H1 (cell line): Measurements from ENCODE around the gene LRRC4. TPM values are rescaled to one million over a fixed set of nuclear protein-coding genes. Genes with fewer than 3 reads are reported as not detected.

Experiments used
- CTCF ChIA-PET: fragments of 300-600 bp; sonication (Branson Sonifier 250); formaldehyde crosslinking; loops from one replicate; lab custom pipeline; 2021; ENCODE audit not compliant: partially characterized antibody; lab: Charles Lee
- POLR2A ChIA-PET: fragments of 300-600 bp; sonication (Branson Sonifier 250); formaldehyde crosslinking; loops from one replicate; lab custom pipeline; 2021; ENCODE audit warnings: inconsistent platforms; ENCODE audit not compliant: partially characterized antibody; lab: Charles Lee
- DNase-seq, 2 experiments: peaks; one replicate each; pipeline versions ENCODE4 v3.0.0 to v3.0.0-alpha.2; 2010 to 2022; ENCODE audit warnings: low spot score in 2 of 2, low read depth in 1 of 2, mixed read lengths in 1 of 2
- FAIRE-seq: peaks from 2 replicates; lab custom pipeline; 2011; peaks lifted over from hg19 to GRCh38; lab: Jason Lieb, UNC
- H2AFZ ChIP-seq: 2 replicates; pipeline ENCODE4 v1.8.1; 2012; ENCODE audit warnings: low read length, inconsistent platforms
- H2AK5ac ChIP-seq: 2 replicates; pipeline ENCODE4 v1.6.1; 2013; ENCODE audit warnings: low read depth, low read length
- H2BK120ac ChIP-seq: replicated peaks from 2 replicates; pipeline ENCODE3; 2013; ENCODE audit warnings: low read depth, low read length, inconsistent platforms
- H2BK12ac ChIP-seq: 2 replicates; pipeline ENCODE4 v1.6.1; 2013; ENCODE audit warnings: low read depth, low read length
- H2BK15ac ChIP-seq: 2 replicates; pipeline ENCODE4 v1.6.1; 2013; ENCODE audit warnings: low read length
- H2BK20ac ChIP-seq: 2 replicates; pipeline ENCODE4 v1.6.1; 2013; ENCODE audit warnings: low read length
- H2BK5ac ChIP-seq: 2 replicates; pipeline ENCODE4 v1.6.1; 2013; ENCODE audit warnings: low read depth, low read length
- H3K14ac ChIP-seq: 2 replicates; pipeline ENCODE4 v1.6.1; 2013; ENCODE audit warnings: inconsistent platforms; ENCODE audit not compliant: insufficient read length
- H3K18ac ChIP-seq: 2 replicates; pipeline ENCODE4 v1.6.1; 2013; ENCODE audit warnings: low read length; ENCODE audit errors: extremely low read depth
- H3K23ac ChIP-seq: 2 replicates; pipeline ENCODE4 v1.6.1; 2013; ENCODE audit warnings: inconsistent platforms; ENCODE audit not compliant: insufficient read length
- H3K23me2 ChIP-seq: 2 replicates; pipeline ENCODE4 v1.6.1; 2013; ENCODE audit warnings: low read depth, low read length
- H3K27ac ChIP-seq: 2 replicates; pipeline ENCODE4 v1.6.1; 2011; ENCODE audit warnings: low read depth, low read length, inconsistent platforms
- H3K27me3 ChIP-seq, 4 experiments: replicated peaks in 1 of 4; 1 replicate in 1 of 4; 2 replicates in 3 of 4; pipeline versions ENCODE4 v1.6.1 to v1.8.1; 2011 to 2013; ENCODE audit warnings: low read length in 3 of 4, mild to moderate bottlenecking in 3 of 4, inconsistent platforms in 2 of 4, mixed read lengths in 2 of 4, moderate library complexity in 1 of 4; ENCODE audit not compliant: control insufficient read depth in 3 of 4, insufficient read depth in 3 of 4; ENCODE audit errors: extremely low read depth in 1 of 4
- H3K36me3 ChIP-seq, 4 experiments: 2 replicates each; pipeline versions ENCODE4 v1.6.1 to v1.8.1; 2011 to 2013; ENCODE audit warnings: mild to moderate bottlenecking in 4 of 4, low read length in 3 of 4, moderate library complexity in 2 of 4, control low read depth in 1 of 4, inconsistent platforms in 1 of 4; ENCODE audit not compliant: insufficient read depth in 4 of 4, control insufficient read depth in 2 of 4
- H3K4ac ChIP-seq: replicated peaks from 2 replicates; pipeline ENCODE3; 2013; ENCODE audit warnings: low read length, low read depth, mixed read lengths, inconsistent platforms; ENCODE audit not compliant: insufficient read length
- H3K4me1 ChIP-seq, 4 experiments: replicated peaks in 1 of 4; 1 replicate in 1 of 4; 2 replicates in 3 of 4; pipeline versions ENCODE4 v1.6.1 to v1.8.1; 2011 to 2013; ENCODE audit warnings: low read length in 3 of 4, inconsistent platforms in 2 of 4, mixed read lengths in 1 of 4; ENCODE audit not compliant: insufficient read depth in 4 of 4, control insufficient read depth in 3 of 4
- H3K4me2 ChIP-seq, 2 experiments: 2 replicates each; pipeline versions ENCODE4 v1.6.1 to v1.8.1; 2011 to 2013; ENCODE audit warnings: low read depth in 2 of 2, low read length in 2 of 2, control low read depth in 1 of 2, inconsistent platforms in 1 of 2, mild to moderate bottlenecking in 1 of 2; ENCODE audit not compliant: insufficient read depth in 1 of 2
- H3K4me3 ChIP-seq, 4 experiments: fragments of 200-600, 300-600 bp in 1 of 4; sonication (generic), shearing (Covaris generic), sonication (Bioruptor Twin) in 1 of 4; 2 replicates each; pipeline versions ENCODE4 v1.5.1 to v1.8.1; 2011 to 2016; ENCODE audit warnings: low read length in 4 of 4, low read depth in 3 of 4, control low read depth in 2 of 4, inconsistent platforms in 2 of 4, mild to moderate bottlenecking in 2 of 4, mixed read lengths in 1 of 4, moderate library complexity in 1 of 4; ENCODE audit not compliant: insufficient read depth in 2 of 4; ENCODE audit errors: extremely low read depth in 1 of 4
- H3K56ac ChIP-seq: replicated peaks from 2 replicates; pipeline ENCODE3; 2013; ENCODE audit warnings: low read depth, mild to moderate bottlenecking, mixed read lengths, low read length, inconsistent platforms; ENCODE audit not compliant: insufficient read length
- H3K79me1 ChIP-seq: 2 replicates; pipeline ENCODE4 v1.6.1; 2013; ENCODE audit warnings: low read depth, low read length, control low read depth
- H3K79me2 ChIP-seq, 2 experiments: 2 replicates each; pipeline versions ENCODE4 v1.6.1 to v1.8.1; 2012 to 2013; ENCODE audit warnings: low read length in 2 of 2, mild to moderate bottlenecking in 2 of 2, inconsistent platforms in 1 of 2; ENCODE audit not compliant: insufficient read depth in 2 of 2, control insufficient read depth in 1 of 2
- H3K9ac ChIP-seq, 4 experiments: replicated peaks in 1 of 4; 1 replicate in 1 of 4; 2 replicates in 3 of 4; pipeline versions ENCODE4 v1.6.1 to v1.8.1; 2011 to 2013; ENCODE audit warnings: low read depth in 3 of 4, low read length in 3 of 4, control low read depth in 2 of 4, mild to moderate bottlenecking in 2 of 4, moderate library complexity in 2 of 4, inconsistent platforms in 1 of 4; ENCODE audit errors: extremely low read depth in 1 of 4
- H3K9me3 ChIP-seq, 2 experiments: 2 replicates each; pipeline versions ENCODE4 v1.6.1 to v1.8.1; 2012 to 2013; ENCODE audit warnings: mild to moderate bottlenecking in 2 of 2, moderate library complexity in 2 of 2, control low read depth in 1 of 2, inconsistent platforms in 1 of 2, low read depth in 1 of 2, low read length in 1 of 2, mixed read lengths in 1 of 2; ENCODE audit not compliant: insufficient read depth in 2 of 2
- H4K20me1 ChIP-seq, 2 experiments: replicated peaks in 1 of 2; 2 replicates each; pipeline versions ENCODE3 to v1.8.1; 2011 to 2013; ENCODE audit warnings: inconsistent platforms in 2 of 2, low read length in 2 of 2, mild to moderate bottlenecking in 1 of 2; ENCODE audit not compliant: insufficient read depth in 2 of 2, control insufficient read depth in 1 of 2
- H4K5ac ChIP-seq: 2 replicates; pipeline ENCODE4 v1.6.1; 2013; ENCODE audit warnings: low read length, low read depth, mixed read lengths, inconsistent platforms; ENCODE audit not compliant: insufficient read length
- H4K8ac ChIP-seq: 2 replicates; pipeline ENCODE4 v1.8.0; 2013; ENCODE audit warnings: mild to moderate bottlenecking, moderate library complexity, low read length, inconsistent platforms; ENCODE audit not compliant: insufficient read depth; ENCODE audit errors: extremely low read depth
- H4K91ac ChIP-seq: replicated peaks from 2 replicates; pipeline ENCODE3; 2013; ENCODE audit warnings: low read length, mixed read lengths, inconsistent platforms; ENCODE audit not compliant: insufficient read length
- BACH1 ChIP-seq: IDR thresholded peaks from 2 replicates; pipeline ENCODE4 v1.6.1; 2012; ENCODE audit warnings: low read length, improper control_type of control experiment
- GABPA ChIP-seq: IDR thresholded peaks from 2 replicates; pipeline ENCODE4 v1.6.1; 2011; ENCODE audit warnings: mild to moderate bottlenecking, low read length, moderate library complexity, borderline replicate concordance; ENCODE audit not compliant: insufficient read depth
- RXRA ChIP-seq: IDR thresholded peaks from 2 replicates; pipeline ENCODE4 v1.6.1; 2011; ENCODE audit warnings: low read depth, mild to moderate bottlenecking, low read length, moderate library complexity; ENCODE audit not compliant: insufficient read depth
- SP2 ChIP-seq: IDR thresholded peaks from 2 replicates; pipeline ENCODE4 v1.6.1; 2012; ENCODE audit warnings: mild to moderate bottlenecking, low read length, inconsistent platforms
- ZNF274 ChIP-seq: IDR thresholded peaks from 2 replicates; pipeline ENCODE4 v1.7.0; 2012; ENCODE audit warnings: low read length, borderline replicate concordance; ENCODE audit errors: extremely low read depth
- WGBS, 2 experiments: shearing (Covaris generic) in 1 of 2; methylation state at CpG; one replicate each; pipeline versions ENCODE4 v1.1.6 to v1.1.7; 2013 to 2015; ENCODE audit warnings: low lambda C conversion rate in 2 of 2, mixed read lengths in 2 of 2, inconsistent platforms in 1 of 2, low coverage in 1 of 2, missing lambda C conversion rate in 1 of 2; ENCODE audit not compliant: insufficient replicate concordance in 2 of 2, insufficient coverage in 1 of 2, insufficient read length in 1 of 2; ENCODE audit errors: extremely low coverage in 1 of 2, missing lambda C conversion rate in 1 of 2; 5-methylcytosine and 5-hydroxymethylcytosine counted together
- polyA plus RNA-seq, 7 experiments: library from polyadenylated mRNA; depleted of rRNA in 3 of 7; stranded (reverse) in 5 of 7; unstranded in 2 of 7; fragments of >200 nt in 5 of 7; fragments of 200-250 nt in 2 of 7; gene quantifications; 1 replicate in 5 of 7; 2 replicates in 1 of 7; 4 replicates in 1 of 7; pipeline versions ENCODE4 v1.2.1 to v1.2.3, GENCODE V29; 2011 to 2013; ENCODE audit warnings: missing spikeins in 2 of 7, mixed read lengths in 2 of 7
- total RNA-seq: library from RNA; stranded (reverse); fragmentation: NEBNext Ultra II Directional; extraction: Animal tissue kit (Norgen Biotek cat#: 25700); gene quantifications from 2 replicates; pipeline ENCODE4 v1.2.1, GENCODE V29; 2021

LRRC4 gene
- total and polyA plus RNA-seq, 2 of the 8 experiments (the other 6 are each of a cell fraction or from before 2014, with no cell fraction given), result 13.4 to 16.4 TPM

GRCh38 chr7:128000854-128001265 lies 30.4 kb downstream of the LRRC4 start:
- ChIA-PET POLR2A (no interaction called here), CTCF (interaction anchor here (0.8 to 1.6 kb wide), 8 partner anchors 16 to 292 kb away, joined by 3 to 13 read pairs (median 4); no protein-coding TSS in a partner anchor)
- Histone ChIP-seq H2BK120ac (no peak overlapping the region), H4K5ac (no peak overlapping the region), H2BK20ac (no peak overlapping the region), H4K91ac (no peak overlapping the region), H3K4ac (no peak overlapping the region), H2BK5ac (no peak overlapping the region), H3K4me3 (no peak overlapping the region), H3K4me1 (peaks cover 0 to 7% (median 5%) of the 10 kb centered on the region in 4 experiments; a peak in 5 of 7 replicates), H4K20me1 (peaks cover 0 to 4% of the 10 kb centered on the region in 2 experiments), H3K36me3 (no peaks in the 10 kb centered on the region), H3K79me2 (no peaks in the 10 kb centered on the region), H2BK12ac (no peak overlapping the region), H2AFZ (no peak overlapping the region), H4K8ac (no peak overlapping the region), H3K56ac (no peak overlapping the region), H3K9ac (no peak overlapping the region), H2BK15ac (no peak overlapping the region), H3K79me1 (peaks cover 4% of the 10 kb centered on the region; the same call in 1 of the 2 replicates), H3K27ac (no peak overlapping the region), H3K27me3 (no peaks in the 10 kb centered on the region), H3K9me3 (no peaks in the 10 kb centered on the region), H2AK5ac (no peak overlapping the region), H3K4me2 (no peak overlapping the region), H3K23ac (no peak overlapping the region), H3K18ac (no peak overlapping the region), H3K14ac (no peak overlapping the region), H3K23me2 (no peaks in the 10 kb centered on the region)
- DNase-seq (no peak), FAIRE-seq (no peak)
- no peak for TF ChIP-seq BACH1
- TF ChIP-seq GABPA, result no peak
- TF ChIP-seq RXRA, result no peak
- TF ChIP-seq ZNF274, result no peak
- TF ChIP-seq SP2, result no peak
- WGBS, 2 experiments, result 95% methylated on average over 6 of the region's 6 CpGs; no CpG with 5 or more reads in 1 of the 2 experiments
